Fibroblast of mammary gland (primary cell): ENCODE results near the gene SDK2.

Source experiments
- DNase-seq: peaks from one replicate; pipeline ENCODE4 v3.0.0-alpha.2; 2010; ENCODE audit warnings: low read depth
- H3K4me3 ChIP-seq: 2 replicates; pipeline ENCODE4 v1.5.1; 2011; ENCODE audit warnings: low read depth, mild to moderate bottlenecking, low read length, moderate library complexity; ENCODE audit not compliant: control insufficient read depth
- CTCF ChIP-seq: conservative IDR thresholded peaks from 2 replicates; pipeline ENCODE4 v1.5.1; 2011; ENCODE audit warnings: low read depth, low read length, inconsistent platforms; ENCODE audit not compliant: control insufficient read depth, insufficient read depth

Gene SDK2

GRCh38 chr17:73386561-73386960 lies 257.7 kb downstream of the SDK2 start:
- H3K4me3 ChIP-seq: no peak overlapping the region
- no peak for TF ChIP-seq CTCF
- no peak for DNase-seq

GRCh38 chr17:73384926-73385325 lies 259.3 kb downstream of the SDK2 start:
- H3K4me3 ChIP-seq: no peak overlapping the region
- TF ChIP-seq CTCF: no peak
- no peak for DNase-seq

GRCh38 chr17:73380439-73381106 lies 263.7 kb downstream of the SDK2 start:
- DNase-seq: no peak
- TF ChIP-seq CTCF: no peak
- no peak overlapping the region for H3K4me3 ChIP-seq

GRCh38 chr17:73379826-73380225 lies 264.4 kb downstream of the SDK2 start:
- TF ChIP-seq CTCF: no peak
- H3K4me3 ChIP-seq: no peak overlapping the region
- no peak for DNase-seq

GRCh38 chr17:73378974-73379470 lies 265.2 kb downstream of the SDK2 start:
- no peak for TF ChIP-seq CTCF
- H3K4me3 ChIP-seq: no peak overlapping the region

GRCh38 chr17:73376636-73377035 lies 267.6 kb downstream of the SDK2 start:
- TF ChIP-seq CTCF: no peak
- no peak for DNase-seq
- H3K4me3 ChIP-seq: no peak overlapping the region

More at GRCh38 chr17:73378974-73379470, 265.2 kb downstream of the SDK2 start:
- DNase-seq: no peak
